ENCODE data around the gene GABRP.

The GABRP gene

DNA sequence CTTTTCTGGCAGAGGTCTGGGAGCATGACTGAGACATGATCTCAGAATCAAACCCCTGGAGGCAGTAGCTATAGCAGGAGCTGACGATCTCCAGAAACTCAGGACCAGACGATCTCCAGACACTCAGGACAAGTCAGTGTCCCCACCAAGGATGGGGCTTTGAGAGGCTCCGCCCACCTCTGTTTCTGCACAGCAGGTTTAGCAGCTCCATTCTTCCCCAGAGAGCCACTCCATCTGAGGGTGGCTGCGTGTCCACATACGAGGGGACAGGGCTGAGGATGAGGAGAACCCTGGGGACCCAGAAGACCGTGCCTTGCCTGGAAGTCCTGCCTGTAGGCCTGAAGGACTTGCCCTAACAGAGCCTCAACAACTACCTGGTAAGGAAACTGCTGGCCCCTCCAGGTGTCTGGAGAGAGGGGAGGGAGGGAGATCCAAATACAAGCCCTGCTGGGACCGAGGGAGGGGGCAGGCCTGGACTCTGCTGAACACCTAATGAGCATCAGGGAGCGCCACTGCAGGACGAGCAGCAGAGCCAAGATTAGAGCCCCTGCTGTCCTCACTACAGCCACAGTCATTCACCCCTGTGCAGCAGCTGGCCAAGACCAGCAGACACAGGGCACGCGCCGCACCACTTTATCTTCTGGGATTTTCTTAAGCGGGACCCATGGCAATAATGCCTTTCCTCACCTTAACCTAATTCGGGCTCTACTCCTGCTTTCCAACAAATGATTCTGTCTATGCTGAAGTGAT is at the start of gene GABRP:
Gene GABRP, plus strand, starts transcription at position 228 of the 750 bp plus-strand sequence. CDS start 4,891 bp downstream, outside the sequence.
- no peak within 1 kb of the TSS for H3K4me3 Mint-ChIP-seq
- no peaks in the 10 kb centered on the region for H3K4me1 Mint-ChIP-seq
- no peak within 1 kb of the TSS for H3K27ac Mint-ChIP-seq
- DNase-seq (ENCODE audit: low spot score in 2 of 2) (no peak), ATAC-seq (peak; percentile 8)
- no peaks in the 10 kb centered on the region for H3K9me3 Mint-ChIP-seq
- no peaks in the 10 kb centered on the region for H3K36me3 Mint-ChIP-seq

DNA sequence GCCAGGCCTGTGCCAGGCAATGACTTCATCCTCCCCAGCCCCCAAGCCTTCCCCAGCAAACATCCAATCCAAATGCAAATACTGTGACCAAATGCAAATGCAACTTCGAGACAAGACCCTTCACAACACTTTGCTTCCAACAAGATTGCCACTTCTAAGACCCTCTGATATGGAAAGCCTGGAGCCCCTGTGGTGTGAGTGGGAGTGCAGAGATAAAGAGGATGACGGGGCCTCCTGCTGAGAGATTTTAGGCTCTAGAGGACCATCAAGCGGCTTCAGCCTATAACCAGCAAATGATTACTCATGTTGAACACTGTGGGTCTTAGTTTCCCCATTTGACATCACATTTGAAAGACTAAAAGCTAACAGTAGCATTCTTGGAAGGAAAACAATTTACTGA is 46.6 kb upstream of the GABRP start:
- no peak overlapping the region for H3K4me3 Mint-ChIP-seq
- H3K36me3 Mint-ChIP-seq = no peaks in the 10 kb centered on the region
- peaks cover 8% of the 10 kb centered on the region for H3K9me3 Mint-ChIP-seq
- H3K4me1 Mint-ChIP-seq = no peaks in the 10 kb centered on the region
- ATAC-seq = no peak
- DNase-seq (ENCODE audit: low spot score in 2 of 2) = no peak
- H3K27ac Mint-ChIP-seq = no peak overlapping the region

DNA sequence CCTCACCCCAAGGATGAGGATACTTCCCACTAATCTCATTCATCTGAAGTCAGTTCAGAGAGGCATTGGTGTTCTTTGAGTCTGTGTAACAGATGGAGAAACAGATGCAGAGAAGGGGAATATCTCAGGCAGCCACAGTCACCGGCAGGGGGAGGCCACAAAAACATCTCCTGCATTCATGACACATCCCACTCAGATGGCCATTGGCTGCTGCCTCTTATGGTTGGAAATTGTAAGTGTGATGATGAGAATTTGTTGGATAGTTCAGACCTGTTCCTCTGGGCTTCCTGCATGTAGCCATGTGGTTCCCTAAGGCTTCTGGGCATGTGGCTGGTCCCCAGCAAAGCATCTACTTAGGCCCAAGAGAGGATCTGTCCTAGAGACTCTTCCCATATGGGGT is 45.9 kb upstream of the GABRP start:
- Mint-ChIP-seq H3K36me3 (no peaks in the 10 kb centered on the region), H3K4me1 (no peaks in the 10 kb centered on the region), H3K9me3 (peaks cover 8% of the 10 kb centered on the region), H3K4me3 (no peak overlapping the region), H3K27ac (no peak overlapping the region)
- ATAC-seq (no peak), DNase-seq (ENCODE audit: low spot score in 2 of 2) (no peak)

DNA sequence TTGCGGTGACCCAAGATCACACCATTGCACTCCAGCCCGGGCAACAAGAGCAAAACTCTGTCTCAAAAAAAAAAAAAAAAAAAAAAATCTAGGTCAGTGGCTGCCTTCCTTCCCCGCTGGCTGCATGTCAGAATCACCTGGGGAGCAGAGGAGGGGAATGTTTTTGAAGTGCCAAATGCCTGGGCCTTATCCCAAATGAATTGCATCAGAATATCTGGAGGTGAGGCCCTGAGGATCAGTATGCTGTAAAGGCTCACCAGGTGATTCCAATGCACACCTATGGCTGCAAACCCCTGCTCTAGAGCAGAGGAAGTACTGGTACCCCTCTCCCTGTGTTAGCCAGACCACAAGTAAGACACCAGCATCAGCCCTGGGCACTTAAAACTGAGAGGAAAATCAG is 44.7 kb upstream of the GABRP start:
- Mint-ChIP-seq H3K4me3 (no peak overlapping the region), H3K9me3 (peaks cover 8% of the 10 kb centered on the region), H3K4me1 (no peaks in the 10 kb centered on the region), H3K36me3 (no peaks in the 10 kb centered on the region), H3K27ac (no peak overlapping the region)
- DNase-seq (ENCODE audit: low spot score in 2 of 2) (no peak), ATAC-seq (no peak)

DNA sequence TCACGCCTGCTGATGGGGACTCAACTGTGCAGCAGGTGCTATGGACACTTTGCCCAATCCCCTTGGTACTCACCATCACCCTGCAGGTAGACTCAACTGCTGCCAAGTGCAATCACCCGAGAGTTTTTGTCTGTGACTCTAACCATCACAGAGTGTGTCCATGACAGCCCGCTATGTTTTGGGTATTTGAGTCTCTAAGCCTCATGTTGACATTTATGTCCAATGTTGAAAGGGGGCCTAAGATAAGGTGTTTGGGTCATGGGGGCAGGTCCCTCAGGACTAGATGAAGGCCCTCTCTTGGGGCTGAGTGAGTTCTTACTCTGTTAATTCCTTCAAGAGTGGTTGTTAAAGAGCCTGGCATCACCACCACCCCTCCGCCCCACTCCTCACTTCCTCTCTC is 44.1 kb upstream of the GABRP start:
- Mint-ChIP-seq H3K9me3 (peaks cover 8% of the 10 kb centered on the region), H3K36me3 (no peaks in the 10 kb centered on the region), H3K27ac (no peak overlapping the region), H3K4me3 (no peak overlapping the region), H3K4me1 (peaks cover 5% of the 10 kb centered on the region)
- no peak for ATAC-seq
- no peak for DNase-seq (ENCODE audit: low spot score in 2 of 2)

DNA sequence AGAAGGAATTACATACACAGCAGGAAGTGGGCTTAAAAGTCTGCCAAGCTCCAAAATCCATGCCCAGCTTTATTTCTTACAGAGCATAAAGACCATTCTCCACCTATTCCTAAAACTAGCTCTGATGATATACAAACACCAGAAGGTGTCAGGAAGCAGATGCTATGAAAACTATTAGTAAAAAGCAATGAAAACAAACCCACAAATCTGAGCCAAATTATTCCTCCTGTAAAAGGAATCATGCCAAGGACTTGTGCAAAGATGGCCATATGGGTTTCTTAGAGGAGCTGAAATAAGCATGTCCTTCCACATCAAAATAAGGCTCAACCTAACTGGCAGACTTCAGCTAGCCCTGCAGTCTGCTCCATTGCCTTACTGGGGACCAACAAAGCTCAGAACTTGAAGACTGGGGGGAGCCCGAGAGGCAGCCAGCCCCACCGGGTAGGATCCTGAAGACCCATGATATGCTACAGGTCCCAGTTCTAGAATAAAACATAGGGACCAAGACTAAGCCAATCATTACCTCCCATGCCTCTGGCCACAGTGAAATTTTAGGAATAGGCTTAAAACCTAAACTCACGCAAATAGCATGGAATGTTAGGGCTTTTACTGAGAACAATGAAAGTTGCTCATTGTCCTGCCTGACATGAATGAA is 42.8 kb upstream of the GABRP start:
- DNase-seq (ENCODE audit: low spot score in 2 of 2) = no peak
- no peak for ATAC-seq
- Mint-ChIP-seq H3K36me3 (no peaks in the 10 kb centered on the region), H3K4me3 (no peak overlapping the region), H3K4me1 (peaks cover 6% of the 10 kb centered on the region), H3K27ac (no peak overlapping the region), H3K9me3 (peaks cover 3% of the 10 kb centered on the region)

- no peaks in the 10 kb centered on the region for H3K36me3 Mint-ChIP-seq
- DNase-seq (ENCODE audit: low spot score in 2 of 2) (no peak), ATAC-seq (no peak)
- H3K27ac Mint-ChIP-seq = no peak overlapping the region
- H3K4me3 Mint-ChIP-seq = no peak overlapping the region
- peaks cover 6% of the 10 kb centered on the region for H3K4me1 Mint-ChIP-seq
- H3K9me3 Mint-ChIP-seq = no peaks in the 10 kb centered on the region
Measured at GRCh38 chr5:170741801-170742200, 41.7 kb upstream of the GABRP start.

- no peaks in the 10 kb centered on the region for H3K9me3 Mint-ChIP-seq
- no peaks in the 10 kb centered on the region for H3K36me3 Mint-ChIP-seq
- DNase-seq (ENCODE audit: low spot score in 2 of 2) (no peak), ATAC-seq (no peak)
- H3K4me3 Mint-ChIP-seq = no peak overlapping the region
- H3K4me1 Mint-ChIP-seq = peaks cover 6% of the 10 kb centered on the region
- H3K27ac Mint-ChIP-seq = no peak overlapping the region
Measured at GRCh38 chr5:170743876-170744212, 39.7 kb upstream of the GABRP start.

DNA sequence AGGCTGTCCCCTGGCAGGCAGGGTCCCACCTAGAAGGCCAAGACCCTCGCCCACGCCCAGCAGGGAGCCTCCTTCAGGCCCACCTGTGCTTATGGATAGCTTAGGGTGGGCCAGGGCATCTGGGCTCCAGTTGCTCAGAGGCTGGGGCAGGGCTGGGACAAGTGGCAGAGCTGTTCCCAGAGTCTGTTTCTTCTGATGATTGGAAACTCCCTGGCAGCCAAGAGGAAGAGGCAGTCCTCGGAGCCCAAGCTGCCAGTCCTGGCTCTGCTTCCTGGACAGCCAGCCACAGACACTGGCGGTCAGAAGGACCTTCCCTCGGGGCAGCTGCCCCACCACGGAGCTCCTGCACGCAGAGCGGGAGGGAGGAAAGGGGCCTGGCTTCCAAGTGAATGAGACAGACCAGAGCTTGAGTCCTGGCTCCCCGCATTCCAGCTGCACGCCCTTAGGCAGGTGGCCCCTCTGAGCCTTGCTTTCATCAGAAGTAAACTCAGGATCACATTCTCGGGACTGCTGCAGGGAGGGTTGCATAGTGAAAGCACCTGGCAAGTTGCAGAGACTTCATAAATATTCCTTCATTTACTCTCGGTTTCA is 37.9 kb upstream of the GABRP start:
- H3K4me1 Mint-ChIP-seq = peaks cover 6% of the 10 kb centered on the region
- H3K36me3 Mint-ChIP-seq = no peaks in the 10 kb centered on the region
- DNase-seq (ENCODE audit: low spot score in 2 of 2) (no peak), ATAC-seq (no peak)
- no peaks in the 10 kb centered on the region for H3K9me3 Mint-ChIP-seq
- H3K4me3 Mint-ChIP-seq = no peak overlapping the region
- H3K27ac Mint-ChIP-seq = no peak overlapping the region

GRCh38 chr5:170746075-170746960 is 37.2 kb upstream of the GABRP start:
- ATAC-seq (no peak), DNase-seq (ENCODE audit: low spot score in 2 of 2) (no peak)
- no peaks in the 10 kb centered on the region for H3K9me3 Mint-ChIP-seq
- H3K4me1 Mint-ChIP-seq = peaks cover 6% of the 10 kb centered on the region
- H3K36me3 Mint-ChIP-seq = no peaks in the 10 kb centered on the region
- no peak overlapping the region for H3K27ac Mint-ChIP-seq
- H3K4me3 Mint-ChIP-seq = no peak overlapping the region

GRCh38 chr5:170746961-170747340 is 36.6 kb upstream of the GABRP start:
- H3K27ac Mint-ChIP-seq = no peak overlapping the region
- no peaks in the 10 kb centered on the region for H3K9me3 Mint-ChIP-seq
- H3K4me3 Mint-ChIP-seq = no peak overlapping the region
- ATAC-seq (no peak), DNase-seq (ENCODE audit: low spot score in 2 of 2) (no peak)
- H3K4me1 Mint-ChIP-seq = peaks cover 6% of the 10 kb centered on the region
- H3K36me3 Mint-ChIP-seq = no peaks in the 10 kb centered on the region

GRCh38 chr5:170747357-170747756 is 36.2 kb upstream of the GABRP start:
- Mint-ChIP-seq H3K36me3 (no peaks in the 10 kb centered on the region), H3K27ac (no peak overlapping the region), H3K4me3 (no peak overlapping the region), H3K9me3 (no peaks in the 10 kb centered on the region), H3K4me1 (peaks cover 6% of the 10 kb centered on the region)
- DNase-seq (ENCODE audit: low spot score in 2 of 2) = no peak
- ATAC-seq = no peak

DNA sequence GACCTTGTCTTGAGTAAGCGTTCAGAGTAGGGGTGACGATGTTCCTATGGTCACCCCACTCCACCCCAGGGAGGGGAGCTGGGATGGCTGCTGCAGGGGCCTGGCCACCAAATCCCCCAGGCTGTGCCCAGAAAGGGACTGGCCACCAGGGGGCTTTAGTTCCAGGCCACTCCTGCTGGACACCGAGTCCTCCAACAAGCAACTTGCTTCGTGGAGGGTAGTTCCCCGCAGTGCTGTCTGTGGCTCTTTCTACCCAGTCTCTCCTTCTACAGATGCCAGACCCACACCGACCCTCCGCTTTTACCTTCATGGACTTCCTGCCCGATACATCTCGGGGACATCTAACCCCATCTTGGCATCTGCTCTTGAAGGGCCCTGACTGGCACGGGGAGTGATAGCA is 35.7 kb upstream of the GABRP start:
- no peaks in the 10 kb centered on the region for H3K36me3 Mint-ChIP-seq
- DNase-seq (ENCODE audit: low spot score in 2 of 2) = no peak
- peaks cover 6% of the 10 kb centered on the region for H3K4me1 Mint-ChIP-seq
- no peak overlapping the region for H3K27ac Mint-ChIP-seq
- ATAC-seq = no peak
- no peaks in the 10 kb centered on the region for H3K9me3 Mint-ChIP-seq
- H3K4me3 Mint-ChIP-seq = no peak overlapping the region

- Mint-ChIP-seq H3K9me3 (no peaks in the 10 kb centered on the region), H3K36me3 (no peaks in the 10 kb centered on the region), H3K4me3 (no peak overlapping the region), H3K4me1 (peaks cover 5% of the 10 kb centered on the region), H3K27ac (no peak overlapping the region)
- ATAC-seq (no peak), DNase-seq (ENCODE audit: low spot score in 2 of 2) (no peak)
Measured at GRCh38 chr5:170748951-170749471, 34.5 kb upstream of the GABRP start.

GRCh38 chr5:170749911-170750431 is 33.6 kb upstream of the GABRP start:
- Mint-ChIP-seq H3K36me3 (no peaks in the 10 kb centered on the region), H3K4me3 (no peak overlapping the region), H3K27ac (no peak overlapping the region), H3K4me1 (no peaks in the 10 kb centered on the region), H3K9me3 (no peaks in the 10 kb centered on the region)
- DNase-seq (ENCODE audit: low spot score in 2 of 2) (no peak), ATAC-seq (no peak)
